ENCODE measurements around the gene SYNGR2. TPM values are rescaled to one million over a fixed set of nuclear protein-coding genes. Genes with fewer than 3 reads are reported as not detected.

Gene SYNGR2
- total and polyA plus RNA-seq, 2 of the 8 experiments (the other 6 are each of a cell fraction or from before 2014, with no cell fraction given) = 50.0 to 139 TPM

DNA sequence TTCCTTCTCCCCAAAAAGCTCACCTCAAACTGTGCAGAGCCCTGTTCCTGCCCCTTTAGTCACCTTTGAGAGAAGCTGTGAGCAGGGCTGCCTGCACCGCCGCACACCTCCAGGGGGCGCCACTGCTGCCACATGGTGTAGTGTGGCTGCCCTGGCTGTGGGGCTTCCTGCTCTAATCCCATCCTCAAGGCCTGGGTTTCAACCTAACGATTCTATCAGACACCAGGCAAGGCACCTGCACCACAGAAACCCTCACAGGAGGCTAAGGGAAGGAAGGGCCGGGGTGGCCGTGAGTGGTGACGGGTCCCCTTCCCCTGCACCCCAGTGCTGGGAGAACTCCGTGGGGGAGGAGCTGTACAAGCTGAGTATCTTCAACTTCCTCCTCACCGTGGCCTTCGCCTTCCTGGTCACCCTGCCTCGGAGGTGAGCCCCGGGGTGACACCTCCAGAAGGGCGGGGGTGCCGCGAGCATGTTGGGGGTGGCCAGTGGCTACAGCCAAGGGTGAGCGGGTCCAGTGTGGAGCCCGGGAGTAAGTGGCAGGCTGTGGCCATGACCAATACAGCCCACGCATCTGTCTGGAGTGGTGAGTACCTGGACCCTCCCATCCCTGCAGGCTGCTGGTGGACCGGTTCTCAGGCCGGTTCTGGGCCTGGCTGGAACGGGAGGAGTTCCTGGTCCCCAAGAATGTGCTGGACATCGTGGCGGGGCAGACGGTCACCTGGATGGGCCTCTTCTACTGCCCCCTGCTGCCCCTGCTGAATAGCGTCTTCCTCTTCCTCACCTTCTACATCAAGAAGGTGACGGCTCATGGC lies 30.8 kb upstream of the SYNGR2 start:
- POLR2A ChIA-PET (ENCODE audit: partially characterized antibody) = interaction anchor here (0.6 to 3.7 kb wide), 9 partner anchors 9 to 684 kb away, joined by 3 to 16 read pairs (median 4); partner anchors contain the start of genes AFMID, TK1 and TMC6
- FAIRE-seq (no peak), DNase-seq (ENCODE audit: low read depth in 1 of 2, low spot score in 2 of 2) (peak in 1 of 2 experiments; percentile 71)
- TF ChIP-seq KDM5A (IDR thresholded peaks at IDR 0.05; ENCODE audit: low read length) = no peak
- TF ChIP-seq, protein P1, sequence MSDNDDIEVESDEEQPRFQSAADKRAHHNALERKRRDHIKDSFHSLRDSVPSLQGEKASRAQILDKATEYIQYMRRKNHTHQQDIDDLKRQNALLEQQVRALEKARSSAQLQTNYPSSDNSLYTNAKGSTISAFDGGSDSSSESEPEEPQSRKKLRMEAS (IDR thresholded peaks at IDR 0.05) = peak; percentile 31
- no peak for TF ChIP-seq SP2 (IDR thresholded peaks at IDR 0.05; ENCODE audit: low read length)
- TF ChIP-seq SAP30 (IDR thresholded peaks at IDR 0.05; ENCODE audit: insufficient read depth, insufficient replicate concordance, low read length) = no peak
- TF ChIP-seq RAD21 (IDR thresholded peaks at IDR 0.05 in 1 of 2, conservative IDR thresholded peaks at IDR 0.05 in 1 of 2; ENCODE audit: low read depth in 2 of 2, low read length in 2 of 2) = peak; percentile 17 to 30; a peak in 2 of 4 replicates
- no peak for TF ChIP-seq KDM4A (IDR thresholded peaks at IDR 0.05; ENCODE audit: low read depth, low read length, severe bottlenecking)
- TF ChIP-seq SIX5 (IDR thresholded peaks at IDR 0.05; ENCODE audit: low read depth, low read length) = no peak
- no peak for TF ChIP-seq ZNF274 (IDR thresholded peaks at IDR 0.05; ENCODE audit: borderline replicate concordance, extremely low read depth, low read length)
- TF ChIP-seq, protein P2, sequence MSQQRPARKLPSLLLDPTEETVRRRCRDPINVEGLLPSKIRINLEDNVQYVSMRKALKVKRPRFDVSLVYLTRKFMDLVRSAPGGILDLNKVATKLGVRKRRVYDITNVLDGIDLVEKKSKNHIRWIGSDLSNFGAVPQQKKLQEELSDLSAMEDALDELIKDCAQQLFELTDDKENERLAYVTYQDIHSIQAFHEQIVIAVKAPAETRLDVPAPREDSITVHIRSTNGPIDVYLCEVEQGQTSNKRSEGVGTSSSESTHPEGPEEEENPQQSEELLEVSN (IDR thresholded peaks at IDR 0.05) = no peak
- no peak for TF ChIP-seq TCF12 (IDR thresholded peaks at IDR 0.05; ENCODE audit: low read depth, low read length)

More for the DNA sequence above, 30.8 kb upstream of the SYNGR2 start:
- WGBS, 2 experiments (ENCODE audit: extremely low coverage in 1 of 2, insufficient coverage in 1 of 2, insufficient read length in 1 of 2, insufficient replicate concordance in 2 of 2, low coverage in 1 of 2, low lambda C conversion rate in 2 of 2, missing lambda C conversion rate in 1 of 2) = 81% methylated on average over 20 of the region's 26 CpGs; no CpG with 5 or more reads in 1 of the 2 experiments
- H3K27ac ChIP-seq (ENCODE audit: low read depth, low read length) = no peak overlapping the region
- H3K56ac ChIP-seq (replicated peaks; ENCODE audit: insufficient read length, low read depth, low read length) = no peak overlapping the region
- H2AK5ac ChIP-seq (ENCODE audit: low read depth, low read length) = no peak overlapping the region
- H2BK5ac ChIP-seq (ENCODE audit: low read depth, low read length) = no peak overlapping the region
- H3K79me1 ChIP-seq (ENCODE audit: low read depth, low read length) = no peaks in the 10 kb centered on the region
- no peak overlapping the region for H3K4me2 ChIP-seq (ENCODE audit: insufficient read depth in 1 of 2, low read depth in 2 of 2, low read length in 2 of 2)
- H3K27me3 ChIP-seq (replicated peaks in 1 of 4; ENCODE audit: control insufficient read depth in 3 of 4, extremely low read depth in 1 of 4, insufficient read depth in 3 of 4, low read length in 3 of 4) = peaks cover 0 to 17% (median 9%) of the 10 kb centered on the region in 4 experiments; a peak in 5 of 7 replicates
- H3K23ac ChIP-seq (ENCODE audit: insufficient read length) = no peak overlapping the region
- H3K36me3 ChIP-seq (ENCODE audit: control insufficient read depth in 2 of 4, insufficient read depth in 4 of 4, low read length in 3 of 4) = no peaks in the 10 kb centered on the region
- H4K8ac ChIP-seq (ENCODE audit: extremely low read depth, insufficient read depth, low read length) = peak overlapping the region; percentile 59; the same call in 1 of the 2 replicates
- no peak overlapping the region for H3K4me3 ChIP-seq (ENCODE audit: extremely low read depth in 1 of 4, insufficient read depth in 2 of 4, low read depth in 3 of 4, low read length in 4 of 4)
- H2BK12ac ChIP-seq (ENCODE audit: low read depth, low read length) = peak overlapping the region; percentile 43; the same call in 1 of the 2 replicates
- H4K5ac ChIP-seq (ENCODE audit: insufficient read length, low read depth, low read length) = no peak overlapping the region
- no peak overlapping the region for H3K14ac ChIP-seq (ENCODE audit: insufficient read length)
- no peak overlapping the region for H3K9ac ChIP-seq (replicated peaks in 1 of 4; ENCODE audit: extremely low read depth in 1 of 4, low read depth in 3 of 4, low read length in 3 of 4)
- CTCF ChIA-PET (ENCODE audit: partially characterized antibody) = interaction anchor here (0.6 to 8.0 kb wide), 21 partner anchors 8 to 613 kb away, joined by 3 to 122 read pairs (median 5); partner anchors contain the start of gene TMC6
- H3K4me1 ChIP-seq (replicated peaks in 1 of 4; ENCODE audit: control insufficient read depth in 3 of 4, insufficient read depth in 4 of 4, low read length in 3 of 4) = peaks cover 0 to 10% (median 7%) of the 10 kb centered on the region in 4 experiments; a peak in 4 of 7 replicates
- H2BK15ac ChIP-seq (ENCODE audit: low read length) = peak overlapping the region; percentile 92; the same call in 1 of the 2 replicates
- H2BK120ac ChIP-seq (replicated peaks; ENCODE audit: low read depth, low read length) = no peak overlapping the region
- H3K18ac ChIP-seq (ENCODE audit: extremely low read depth, low read length) = no peak overlapping the region
- no peaks in the 10 kb centered on the region for H3K9me3 ChIP-seq (ENCODE audit: insufficient read depth in 2 of 2, low read depth in 1 of 2, low read length in 1 of 2)
- no peak overlapping the region for H2AFZ ChIP-seq (ENCODE audit: low read length)
- H3K79me2 ChIP-seq (ENCODE audit: control insufficient read depth in 1 of 2, insufficient read depth in 2 of 2, low read length in 2 of 2) = no peaks in the 10 kb centered on the region
- peak overlapping the region; percentile 17 for H4K91ac ChIP-seq (replicated peaks; ENCODE audit: insufficient read length, low read length)
- H3K4ac ChIP-seq (replicated peaks; ENCODE audit: insufficient read length, low read depth, low read length) = no peak overlapping the region
- peaks cover 2% of the 10 kb centered on the region; the same call in 1 of the 2 replicates for H3K23me2 ChIP-seq (ENCODE audit: low read depth, low read length)
- 0 out of 2 replicates have a peak overlapping the region, but pooled peaks have one; percentile 48 for H2BK20ac ChIP-seq (ENCODE audit: low read length)
- peaks cover 0 to 6% of the 10 kb centered on the region in 2 experiments for H4K20me1 ChIP-seq (replicated peaks in 1 of 2; ENCODE audit: control insufficient read depth in 1 of 2, insufficient read depth in 2 of 2, low read length in 2 of 2)

All from H1 (cell line).